ENCODE results near the gene FBLN1.

GRCh38 chr22:45602004-45602733, 99.5 kb downstream of the FBLN1 start:
- TF ChIP-seq PATZ1 (CRISPR knock-in tag; IDR thresholded peaks at IDR 0.05; ENCODE audit: borderline replicate concordance) (no peak), CSRNP3 (CRISPR knock-in tag; IDR thresholded peaks at IDR 0.05) (no peak), TOX (CRISPR knock-in tag; IDR thresholded peaks at IDR 0.05; ENCODE audit: borderline replicate concordance) (no peak), ESRRG (CRISPR knock-in tag; IDR thresholded peaks at IDR 0.05) (no peak), ZNF70 (CRISPR knock-in tag; IDR thresholded peaks at IDR 0.05) (no peak), RARB (CRISPR knock-in tag; IDR thresholded peaks at IDR 0.05) (no peak), ARNTL (CRISPR knock-in tag; IDR thresholded peaks at IDR 0.05; ENCODE audit: borderline replicate concordance, low read depth) (no peak), ZC3H10 (CRISPR knock-in tag; IDR thresholded peaks at IDR 0.05) (no peak), POU6F1 (CRISPR knock-in tag; IDR thresholded peaks at IDR 0.05; ENCODE audit: borderline replicate concordance, low read depth) (no peak), ZFP30 (CRISPR knock-in tag; IDR thresholded peaks at IDR 0.05) (no peak), CREB5 (CRISPR knock-in tag; IDR thresholded peaks at IDR 0.05; ENCODE audit: low read depth) (no peak), ZFP3 (CRISPR knock-in tag; IDR thresholded peaks at IDR 0.05) (no peak), SNAI2 (CRISPR knock-in tag; IDR thresholded peaks at IDR 0.05) (no peak), GLIS3 (CRISPR knock-in tag; IDR thresholded peaks at IDR 0.05) (no peak)
